Activated B cell treated with CpG ODN at 0.5 μM for 24 hours (primary cell): ENCODE measurements around the gene PRKAG2. TPM values are rescaled to one million over a fixed set of nuclear protein-coding genes. Genes with fewer than 3 reads are reported as not detected.
"Not testable (repeated sequence)": the region's sequence is repeated elsewhere in the genome, so short reads cannot be mapped to it uniquely, and the experiment has no call there.

ENCODE experiments used
- ATAC-seq: fragments of 200-7000 bp; cut with Tn5 transposase; one replicate; pipeline ENCODE4 v1.10.0; 2021; ENCODE audit warnings: low read depth, mild to moderate bottlenecking, moderate library complexity
- CTCF ChIA-PET: fragments of 350-600 bp; sonication (Branson Sonifier 250); formaldehyde crosslinking; loops from one replicate; lab custom pipeline; 2021; ENCODE audit warnings: antibody characterized with exemption; lab: Charles Lee
- POLR2A ChIA-PET: fragments of 350-600 bp; sonication (Branson Sonifier 250); formaldehyde crosslinking; loops from one replicate; lab custom pipeline; 2021; ENCODE audit warnings: antibody characterized with exemption; lab: Charles Lee
- DNase-seq: peaks from one replicate; pipeline ENCODE4 v3.0.0; 2022
- H3K27ac Mint-ChIP-seq: one replicate; pipeline ENCODE4 v1.8.0; 2020; ENCODE audit warnings: mixed read lengths
- H3K27me3 Mint-ChIP-seq: one replicate; pipeline ENCODE4 v1.8.0; 2021; ENCODE audit warnings: mixed read lengths
- H3K36me3 Mint-ChIP-seq: one replicate; pipeline ENCODE4 v1.8.0; 2021; ENCODE audit warnings: low read depth, mixed read lengths
- H3K4me1 Mint-ChIP-seq: one replicate; pipeline ENCODE4 v1.8.0; 2021; ENCODE audit warnings: mixed read lengths
- H3K4me3 Mint-ChIP-seq: one replicate; pipeline ENCODE4 v1.8.0; 2020; ENCODE audit warnings: mild to moderate bottlenecking, mixed read lengths
- H3K9me3 Mint-ChIP-seq: one replicate; pipeline ENCODE4 v1.8.0; 2020; ENCODE audit warnings: mixed read lengths
- CTCF ChIP-seq: fragments of 200-600 bp; IDR thresholded peaks from one replicate; pipeline ENCODE4 v1.8.0; 2022; ENCODE audit warnings: antibody characterized with exemption, mild to moderate bottlenecking
- intact Hi-C: fragments of 100-400 bp; cut with micrococcal nuclease; formaldehyde crosslinking; loops from one replicate; pipeline ENCODE4 v1.15.1; 2024
- total RNA-seq: library from RNA; stranded (reverse); gene quantifications from 2 replicates; pipeline ENCODE4 v1.2.3, GENCODE V29; 2022

The PRKAG2 gene
- total RNA-seq, 1 donor from 2014 or later = 19.7 TPM

GRCh38 chr7:151844071-151844824 is 32.7 kb downstream of the PRKAG2 start:
- Mint-ChIP-seq H3K4me1 (peaks cover 18% of the 10 kb centered on the region), H3K27me3 (no peaks in the 10 kb centered on the region), H3K9me3 (no peaks in the 10 kb centered on the region), H3K27ac (no peak overlapping the region), H3K4me3 (no peak overlapping the region), H3K36me3 (peaks cover 7% of the 10 kb centered on the region)
- POLR2A ChIA-PET = no interaction called here
- CTCF ChIA-PET = no interaction called here
- no peak for TF ChIP-seq CTCF
- ATAC-seq (no peak), DNase-seq (no peak)
- intact Hi-C loops = no loop called here

GRCh38 chr7:151843181-151843580 is 33.7 kb downstream of the PRKAG2 start:
- H3K4me1 Mint-ChIP-seq = peaks cover 28% of the 10 kb centered on the region
- no peak overlapping the region for H3K4me3 Mint-ChIP-seq
- no peaks in the 10 kb centered on the region for H3K9me3 Mint-ChIP-seq
- no peak for ATAC-seq
- CTCF ChIA-PET = no interaction called here
- peaks cover 6% of the 10 kb centered on the region for H3K36me3 Mint-ChIP-seq
- intact Hi-C loops = no loop called here
- H3K27ac Mint-ChIP-seq = no peak overlapping the region
- POLR2A ChIA-PET = interaction anchor here (0.6 kb wide), 1 partner anchor 211 kb away, joined by 3 read pairs; no protein-coding TSS in a partner anchor
- TF ChIP-seq CTCF = no peak
- H3K27me3 Mint-ChIP-seq = no peaks in the 10 kb centered on the region
- DNase-seq = no peak

- H3K36me3 Mint-ChIP-seq, DNase-seq, H3K4me3 Mint-ChIP-seq, ATAC-seq, H3K9me3 Mint-ChIP-seq, H3K27me3 Mint-ChIP-seq, CTCF ChIA-PET, POLR2A ChIA-PET, intact Hi-C loops, H3K27ac Mint-ChIP-seq: not testable (repeated sequence)
- H3K4me1 Mint-ChIP-seq = peaks cover 42% of the 10 kb centered on the region
Observed at GRCh38 chr7:151841395-151842051, 35.4 kb downstream of the PRKAG2 start.

GRCh38 chr7:151840088-151840910 is 36.6 kb downstream of the PRKAG2 start:
- H3K27ac Mint-ChIP-seq = peak overlapping the region; percentile 90
- intact Hi-C loops = no loop called here
- no peaks in the 10 kb centered on the region for H3K27me3 Mint-ChIP-seq
- ChIA-PET CTCF (no interaction called here), POLR2A (interaction anchor here (1.5 to 3.2 kb wide), 4 partner anchors 11 to 43 kb away, joined by 3 to 26 read pairs (median 16); partner anchors contain the start of gene PRKAG2)
- peaks cover 42% of the 10 kb centered on the region for H3K4me1 Mint-ChIP-seq
- peak overlapping the region; percentile 81 for H3K4me3 Mint-ChIP-seq
- H3K36me3 Mint-ChIP-seq = peaks cover 6% of the 10 kb centered on the region
- no peaks in the 10 kb centered on the region for H3K9me3 Mint-ChIP-seq
- no peak for TF ChIP-seq CTCF
- DNase-seq (no peak), ATAC-seq (no peak)

- peaks cover 2% of the 10 kb centered on the region for H3K36me3 Mint-ChIP-seq
- H3K27ac Mint-ChIP-seq = peak overlapping the region; percentile 90
- ChIA-PET POLR2A (interaction anchor here (0.6 to 3.2 kb wide), 7 partner anchors 9 to 412 kb away, joined by 3 to 26 read pairs (median 4); partner anchors contain the start of gene PRKAG2), CTCF (interaction anchor here (1.2 to 1.5 kb wide), 2 partner anchors 12 to 56 kb away, joined by 3 to 7 read pairs; no protein-coding TSS in a partner anchor)
- peak overlapping the region; percentile 81 for H3K4me3 Mint-ChIP-seq
- ATAC-seq = peak; percentile 14
- TF ChIP-seq CTCF = no peak
- peaks cover 42% of the 10 kb centered on the region for H3K4me1 Mint-ChIP-seq
- no peaks in the 10 kb centered on the region for H3K27me3 Mint-ChIP-seq
- intact Hi-C loops = loop anchor here (1.0 to 5.0 kb wide), 5 partner anchors 12 to 97 kb away; no protein-coding TSS in a partner anchor
- no peak for DNase-seq
- H3K9me3 Mint-ChIP-seq = no peaks in the 10 kb centered on the region
Observed at GRCh38 chr7:151839451-151839921, 37.4 kb downstream of the PRKAG2 start.
